Fibroblast of mammary gland (primary cell): Measurements from ENCODE around the gene STXBP4.

Experiments
- DNase-seq: peaks from one replicate; pipeline ENCODE4 v3.0.0-alpha.2; 2010; ENCODE audit warnings: low read depth
- H3K4me3 ChIP-seq: 2 replicates; pipeline ENCODE4 v1.5.1; 2011; ENCODE audit warnings: low read depth, mild to moderate bottlenecking, low read length, moderate library complexity; ENCODE audit not compliant: control insufficient read depth
- CTCF ChIP-seq: conservative IDR thresholded peaks from 2 replicates; pipeline ENCODE4 v1.5.1; 2011; ENCODE audit warnings: low read depth, low read length, inconsistent platforms; ENCODE audit not compliant: control insufficient read depth, insufficient read depth

The STXBP4 gene

GRCh38 chr17:54945671-54946070, 22.9 kb upstream of the STXBP4 start:
- H3K4me3 ChIP-seq, result no peak overlapping the region
- no peak for DNase-seq
- no peak for TF ChIP-seq CTCF

GRCh38 chr17:54947396-54947795, 21.2 kb upstream of the STXBP4 start:
- TF ChIP-seq CTCF, result no peak
- DNase-seq, result no peak

GRCh38 chr17:54948380-54948779, 20.2 kb upstream of the STXBP4 start:
- H3K4me3 ChIP-seq, result no peak overlapping the region
- DNase-seq, result peak; percentile 96
- no peak for TF ChIP-seq CTCF

More at GRCh38 chr17:54947396-54947795, 21.2 kb upstream of the STXBP4 start:
- no peak overlapping the region for H3K4me3 ChIP-seq

GRCh38 chr17:54950116-54950515, 18.4 kb upstream of the STXBP4 start:
- DNase-seq, result no peak
- no peak overlapping the region for H3K4me3 ChIP-seq
- TF ChIP-seq CTCF, result no peak

- TF ChIP-seq CTCF, result no peak
- H3K4me3 ChIP-seq, result no peak overlapping the region
- DNase-seq, result no peak
Observed at GRCh38 chr17:54951286-54951685, 17.3 kb upstream of the STXBP4 start.

- H3K4me3 ChIP-seq, result no peak overlapping the region
- TF ChIP-seq CTCF, result no peak
- no peak for DNase-seq
Observed at GRCh38 chr17:54956791-54957190, 11.8 kb upstream of the STXBP4 start.

- DNase-seq, result peak; percentile 66
- TF ChIP-seq CTCF, result peak; percentile 35
Observed at GRCh38 chr17:54967621-54968261, 824 bp upstream of the STXBP4 start.

More at GRCh38 chr17:54967621-54968261, 824 bp upstream of the STXBP4 start:
- H3K4me3 ChIP-seq, result peak overlapping the region; percentile 85
